ENCODE results near the gene EIF1AD. TPM values are rescaled to one million over a fixed set of nuclear protein-coding genes. Genes with fewer than 3 reads are reported as not detected.

Gene EIF1AD
- total and polyA plus RNA-seq, 2 of the 8 experiments (the other 6 are each of a cell fraction or from before 2014, with no cell fraction given) = 32.6 to 39.9 TPM

DNA sequence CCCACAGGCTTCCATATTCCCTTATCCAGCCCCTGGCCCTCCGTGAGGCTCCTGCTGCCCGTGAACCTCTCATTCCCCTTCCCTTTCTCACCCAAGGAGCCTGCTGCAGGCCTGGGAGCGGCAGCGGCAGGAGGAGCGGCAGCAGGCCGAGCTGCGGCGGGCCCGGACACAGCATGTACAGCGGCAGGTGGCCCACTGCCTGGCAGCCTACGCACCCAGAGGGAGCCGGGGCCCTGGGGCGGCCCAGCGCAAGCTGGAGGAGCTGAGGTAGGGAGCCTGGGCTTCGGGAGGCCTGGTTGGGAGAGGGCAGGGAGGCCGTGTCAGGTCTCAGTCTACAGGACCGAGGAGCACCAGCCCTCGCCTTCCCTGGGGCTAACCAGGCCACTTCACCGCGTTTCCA, 48.5 kb downstream of the EIF1AD start (continued):
- no peak for TF ChIP-seq EP300 (IDR thresholded peaks at IDR 0.05; ENCODE audit: borderline replicate concordance in 1 of 2, low read depth in 2 of 2, low read length in 2 of 2)
- no peak for TF ChIP-seq ZNF274 (IDR thresholded peaks at IDR 0.05; ENCODE audit: borderline replicate concordance, extremely low read depth, low read length)

Measured in H1 (cell line).